Measurements from ENCODE around the gene KBTBD4. TPM values are rescaled to one million over a fixed set of nuclear protein-coding genes. Genes with fewer than 3 reads are reported as not detected.

Gene KBTBD4
- total RNA-seq, 1 experiment from 2014 or later: 42.8 TPM

GRCh38 chr11:47595029-47595428 is 16.3 kb upstream of the KBTBD4 start:
- H3K4me1 ChIP-seq (ENCODE audit: insufficient read depth, low read length, poor library complexity, severe bottlenecking): peaks cover 10% of the 10 kb centered on the region
- intact Hi-C loops (cut with micrococcal nuclease; ENCODE audit: unreplicated experiment): no loop called here
- TF ChIP-seq EZH2 (IDR thresholded peaks at IDR 0.05; ENCODE audit: borderline replicate concordance, low read depth, low read length, poor library complexity, severe bottlenecking) (no peak), CTCF (conservative IDR thresholded peaks at IDR 0.05; ENCODE audit: low read depth, low read length) (no peak)
- H3K4me3 ChIP-seq (ENCODE audit: low read depth, low read length, poor library complexity, severe bottlenecking): no peak overlapping the region
- no peaks in the 10 kb centered on the region for H3K36me3 ChIP-seq (ENCODE audit: insufficient read depth, low read length, poor library complexity, severe bottlenecking)
- BruUV-seq (replicated peaks): no TSS peak
- no peaks in the 10 kb centered on the region for H3K9me3 ChIP-seq (ENCODE audit: low read depth, low read length, poor library complexity, severe bottlenecking)
- POLR2A ChIA-PET (ENCODE audit: low non-redundant PET): interaction anchor here (0.6 to 1.1 kb wide), 2 partner anchors 32 to 988 kb away, joined by 3 read pairs; no protein-coding TSS in a partner anchor
- CTCF ChIA-PET: no interaction called here
- H3K27me3 ChIP-seq (replicated peaks; ENCODE audit: insufficient read depth, low read depth, low read length, poor library complexity): peaks cover 32% of the 10 kb centered on the region
- DNase-seq (ENCODE audit: low spot score): no peak
- no peak overlapping the region for H3K27ac ChIP-seq (ENCODE audit: low read depth, low read length, poor library complexity, severe bottlenecking)

GRCh38 chr11:47593934-47594855 is 15.4 kb upstream of the KBTBD4 start, which contains the start of gene C1QTNF4:
Gene C1QTNF4, minus strand, starts transcription at chr11:47594411. Its CDS starts 3,601 bp downstream, at chr11:47590810.
- DNase-seq (ENCODE audit: low spot score): no peak
- Histone ChIP-seq H3K9me3 (ENCODE audit: low read depth, low read length, poor library complexity, severe bottlenecking) (no peaks in the 10 kb centered on the region), H3K27me3 (replicated peaks; ENCODE audit: insufficient read depth, low read depth, low read length, poor library complexity) (peaks cover 32% of the 10 kb centered on the region), H3K27ac (ENCODE audit: low read depth, low read length, poor library complexity, severe bottlenecking) (no peak within 1 kb of the TSS), H3K4me3 (ENCODE audit: low read depth, low read length, poor library complexity, severe bottlenecking) (peak within 1 kb of the TSS; percentile 51), H3K36me3 (ENCODE audit: insufficient read depth, low read length, poor library complexity, severe bottlenecking) (no peaks in the 10 kb centered on the region), H3K4me1 (ENCODE audit: insufficient read depth, low read length, poor library complexity, severe bottlenecking) (peaks cover 3% of the 10 kb centered on the region)
- ChIA-PET POLR2A (ENCODE audit: low non-redundant PET) (interaction anchor here (0.6 kb wide), 1 partner anchor 58 kb away, joined by 9 read pairs; no protein-coding TSS in a partner anchor), CTCF (no interaction called here)
- BruUV-seq (replicated peaks): no TSS peak
- TF ChIP-seq CTCF (conservative IDR thresholded peaks at IDR 0.05; ENCODE audit: low read depth, low read length) (no peak), EZH2 (IDR thresholded peaks at IDR 0.05; ENCODE audit: borderline replicate concordance, low read depth, low read length, poor library complexity, severe bottlenecking) (peak; percentile 96)
- intact Hi-C loops (cut with micrococcal nuclease; ENCODE audit: unreplicated experiment): no loop called here

- intact Hi-C loops (cut with micrococcal nuclease; ENCODE audit: unreplicated experiment): no loop called here
- H3K4me1 ChIP-seq (ENCODE audit: insufficient read depth, low read length, poor library complexity, severe bottlenecking): no peaks in the 10 kb centered on the region
- no peaks in the 10 kb centered on the region for H3K9me3 ChIP-seq (ENCODE audit: low read depth, low read length, poor library complexity, severe bottlenecking)
- no peak overlapping the region for H3K27ac ChIP-seq (ENCODE audit: low read depth, low read length, poor library complexity, severe bottlenecking)
- TF ChIP-seq CTCF (conservative IDR thresholded peaks at IDR 0.05; ENCODE audit: low read depth, low read length) (no peak), EZH2 (IDR thresholded peaks at IDR 0.05; ENCODE audit: borderline replicate concordance, low read depth, low read length, poor library complexity, severe bottlenecking) (no peak)
- no peaks in the 10 kb centered on the region for H3K36me3 ChIP-seq (ENCODE audit: insufficient read depth, low read length, poor library complexity, severe bottlenecking)
- peaks cover 32% of the 10 kb centered on the region for H3K27me3 ChIP-seq (replicated peaks; ENCODE audit: insufficient read depth, low read depth, low read length, poor library complexity)
- H3K4me3 ChIP-seq (ENCODE audit: low read depth, low read length, poor library complexity, severe bottlenecking): peak overlapping the region; percentile 51
- no peak for DNase-seq (ENCODE audit: low spot score)
- ChIA-PET POLR2A (ENCODE audit: low non-redundant PET) (interaction anchor here (0.6 to 0.7 kb wide), 2 partner anchors 58 to 169 kb away, joined by 4 to 9 read pairs; no protein-coding TSS in a partner anchor), CTCF (no interaction called here)
- no TSS peak for BruUV-seq (replicated peaks)
Observed at GRCh38 chr11:47593492-47593933, 14.7 kb upstream of the KBTBD4 start.

All from A673 (cell line).